GM12801 (cell line): ENCODE measurements around the gene TDRD5.

Source experiments
- TF ChIP-seq, protein P1 (sequence below): IDR thresholded peaks from one replicate; pipeline ENCODE4 v1.5.1; 2011; ENCODE audit warnings: control low read depth; ENCODE audit not compliant: insufficient read length; ENCODE audit errors: extremely low read depth

Gene TDRD5

DNA sequence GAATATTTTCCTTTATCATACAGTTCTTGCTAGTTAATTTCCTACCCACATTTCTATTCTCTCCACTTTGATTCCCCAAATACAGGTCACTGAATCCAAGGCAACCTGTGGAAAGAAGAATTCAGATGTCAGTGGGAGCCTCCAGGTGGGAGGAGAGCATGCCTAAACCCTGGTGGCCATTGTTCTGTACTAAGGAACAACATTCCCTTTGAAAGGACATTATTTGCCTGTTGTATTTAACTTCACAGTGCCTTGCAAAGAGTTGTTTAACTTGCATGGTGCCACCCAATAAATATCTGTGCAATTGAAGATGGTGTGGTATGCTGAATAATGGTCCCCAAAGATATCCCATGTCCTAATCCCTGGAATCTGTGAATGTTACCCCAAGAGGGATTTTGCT lies 37.2 kb upstream of the TDRD5 start:
- TF ChIP-seq, protein P1, sequence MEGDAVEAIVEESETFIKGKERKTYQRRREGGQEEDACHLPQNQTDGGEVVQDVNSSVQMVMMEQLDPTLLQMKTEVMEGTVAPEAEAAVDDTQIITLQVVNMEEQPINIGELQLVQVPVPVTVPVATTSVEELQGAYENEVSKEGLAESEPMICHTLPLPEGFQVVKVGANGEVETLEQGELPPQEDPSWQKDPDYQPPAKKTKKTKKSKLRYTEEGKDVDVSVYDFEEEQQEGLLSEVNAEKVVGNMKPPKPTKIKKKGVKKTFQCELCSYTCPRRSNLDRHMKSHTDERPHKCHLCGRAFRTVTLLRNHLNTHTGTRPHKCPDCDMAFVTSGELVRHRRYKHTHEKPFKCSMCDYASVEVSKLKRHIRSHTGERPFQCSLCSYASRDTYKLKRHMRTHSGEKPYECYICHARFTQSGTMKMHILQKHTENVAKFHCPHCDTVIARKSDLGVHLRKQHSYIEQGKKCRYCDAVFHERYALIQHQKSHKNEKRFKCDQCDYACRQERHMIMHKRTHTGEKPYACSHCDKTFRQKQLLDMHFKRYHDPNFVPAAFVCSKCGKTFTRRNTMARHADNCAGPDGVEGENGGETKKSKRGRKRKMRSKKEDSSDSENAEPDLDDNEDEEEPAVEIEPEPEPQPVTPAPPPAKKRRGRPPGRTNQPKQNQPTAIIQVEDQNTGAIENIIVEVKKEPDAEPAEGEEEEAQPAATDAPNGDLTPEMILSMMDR = no peak

DNA sequence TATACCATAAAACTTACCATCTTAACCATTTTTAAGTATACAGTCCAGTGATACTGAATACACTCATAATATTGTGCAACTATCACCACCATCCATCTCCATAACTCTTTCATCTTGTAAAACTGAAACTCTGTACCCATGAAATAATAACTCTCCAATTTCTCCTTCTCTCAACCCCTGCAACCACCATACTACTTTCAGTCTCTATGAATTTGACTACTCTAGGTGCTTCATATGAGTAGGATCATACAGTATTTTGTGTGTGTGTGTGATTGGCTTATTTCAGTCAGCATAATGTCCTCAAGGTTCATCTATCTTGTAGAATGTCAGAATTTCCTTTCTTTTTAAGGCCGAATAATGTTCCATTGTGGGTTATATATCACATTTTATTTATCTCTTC lies 33.6 kb upstream of the TDRD5 start:
- TF ChIP-seq, protein P1 = no peak

DNA sequence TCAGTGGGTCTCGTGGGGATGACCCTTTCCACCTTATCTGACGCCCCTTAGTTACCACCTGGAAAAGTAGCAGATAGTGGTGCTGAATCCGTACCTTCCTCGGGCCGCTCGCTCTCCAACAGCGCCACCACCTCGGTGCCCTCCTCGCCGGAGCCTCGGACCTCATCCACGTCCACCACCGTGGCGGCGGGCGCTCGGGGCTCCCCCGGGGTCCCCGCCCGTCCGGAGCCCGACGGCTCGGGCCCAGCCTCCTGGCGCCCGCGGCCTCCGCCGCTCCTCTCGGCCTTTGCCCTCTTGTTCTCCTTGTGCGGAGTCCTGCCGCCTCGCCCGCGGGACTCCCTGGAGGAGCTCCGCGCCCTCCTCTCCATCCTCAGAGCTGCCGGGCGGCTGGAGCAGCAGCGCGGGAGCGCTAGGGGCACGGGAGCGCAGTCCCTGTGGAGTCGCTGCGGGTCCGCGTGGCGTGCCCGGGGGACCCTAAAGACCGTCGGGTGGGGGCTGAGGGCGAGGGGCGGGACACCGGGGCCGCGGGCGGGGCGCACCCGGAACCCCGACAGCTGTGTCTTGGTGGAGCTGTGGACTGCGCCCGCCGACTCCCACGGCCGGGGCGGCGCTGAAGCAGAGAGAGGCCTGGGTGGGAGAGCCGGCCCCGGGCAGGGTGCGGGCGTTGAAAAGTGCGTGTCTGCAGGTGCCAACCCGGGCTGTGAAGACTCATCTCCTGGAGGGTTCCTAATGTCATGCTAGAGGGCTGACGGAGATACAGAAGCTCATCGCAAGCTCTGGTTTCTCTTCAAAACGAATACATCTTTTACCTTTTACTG lies 15.9 kb upstream of the TDRD5 start, which contains the start of gene NPHS2:
NPHS2 (minus strand) TSS at position 452 of the 818 bp plus-strand sequence; CDS start at position 368, 84 bp downstream.
- TF ChIP-seq, protein P1 = no peak

DNA sequence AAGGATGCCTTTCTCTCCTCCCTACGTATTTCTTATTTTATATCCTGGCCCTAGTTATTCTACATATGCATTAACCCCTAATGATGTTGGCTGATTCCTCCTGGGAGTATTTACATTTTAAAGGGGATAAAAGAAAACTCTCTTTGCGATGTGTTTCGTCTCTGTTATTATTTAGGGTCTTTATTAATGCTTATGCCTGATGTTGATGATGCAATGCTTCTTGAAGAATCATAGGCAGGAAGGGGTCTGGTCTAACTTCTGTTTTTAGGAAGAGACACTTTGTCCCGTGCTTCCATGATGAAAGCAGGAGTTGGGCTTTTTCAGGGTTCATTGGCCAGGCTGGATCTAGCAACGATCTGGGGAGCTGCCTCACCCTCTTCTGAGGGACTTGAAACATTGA lies 15.1 kb upstream of the TDRD5 start:
- TF ChIP-seq, protein P1 = no peak

DNA sequence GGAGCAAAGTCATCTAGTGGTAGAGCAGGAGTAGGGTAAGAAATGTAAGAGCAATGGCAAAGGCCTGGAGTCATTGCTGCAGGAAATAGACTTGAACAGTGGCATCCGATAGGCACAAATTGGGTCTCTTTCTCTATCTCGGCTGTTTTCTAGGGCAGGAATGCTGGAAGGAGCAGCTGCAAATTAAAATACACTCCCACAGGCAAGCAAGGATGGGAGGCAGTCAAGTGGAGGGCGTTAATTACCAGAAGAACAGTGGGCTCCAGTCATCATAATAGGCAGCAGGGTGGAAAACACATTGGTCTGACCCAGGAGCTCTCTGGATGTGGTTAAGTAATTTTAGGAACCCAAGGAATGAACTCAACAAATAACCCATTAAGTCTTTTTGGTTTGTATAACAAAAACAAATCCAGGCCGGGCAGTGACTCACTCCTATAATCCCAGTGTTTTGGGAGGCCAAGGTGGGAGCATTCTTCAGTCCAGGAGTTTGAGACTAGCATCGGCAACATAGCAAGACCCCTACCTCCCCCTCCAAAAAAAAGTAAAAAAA lies 7.8 kb upstream of the TDRD5 start:
- TF ChIP-seq, protein P1 = no peak

DNA sequence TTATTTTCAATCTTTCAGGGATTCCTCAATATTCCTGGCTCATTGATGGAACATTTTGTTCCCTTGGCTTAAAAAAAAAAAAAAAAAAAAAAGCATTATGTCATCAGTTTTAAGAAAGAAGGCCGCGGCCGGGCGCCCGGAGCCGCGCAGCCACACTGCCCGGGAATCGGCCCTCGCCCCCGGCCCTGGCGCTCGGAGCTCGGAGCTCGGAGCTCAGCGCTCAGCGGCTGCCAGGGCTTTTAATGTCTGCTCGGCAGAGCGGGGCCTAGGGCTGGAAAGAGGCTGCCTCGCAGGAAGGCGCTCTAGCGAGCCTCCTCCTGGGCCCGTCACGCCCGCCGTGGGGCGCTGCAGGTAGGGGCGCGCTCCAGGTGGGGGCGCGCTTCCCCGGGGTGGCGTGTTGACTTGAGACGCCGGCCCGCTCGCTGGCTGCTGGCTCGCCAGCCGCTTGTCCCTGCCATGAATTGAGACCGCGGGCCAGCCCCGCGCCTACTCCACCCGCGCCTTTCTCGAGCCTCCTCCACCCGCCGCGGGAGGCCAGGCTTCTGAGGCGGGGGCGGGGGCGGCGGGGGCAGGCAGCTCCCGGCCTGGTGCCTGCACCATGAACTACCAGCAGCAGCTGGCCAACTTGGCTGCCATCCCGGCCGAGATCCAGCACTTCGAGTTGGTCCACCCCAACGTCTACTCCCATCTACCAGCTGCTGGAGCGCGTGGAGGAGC lies 5.4 kb upstream of the TDRD5 start:
- TF ChIP-seq, protein P1 = no peak

DNA sequence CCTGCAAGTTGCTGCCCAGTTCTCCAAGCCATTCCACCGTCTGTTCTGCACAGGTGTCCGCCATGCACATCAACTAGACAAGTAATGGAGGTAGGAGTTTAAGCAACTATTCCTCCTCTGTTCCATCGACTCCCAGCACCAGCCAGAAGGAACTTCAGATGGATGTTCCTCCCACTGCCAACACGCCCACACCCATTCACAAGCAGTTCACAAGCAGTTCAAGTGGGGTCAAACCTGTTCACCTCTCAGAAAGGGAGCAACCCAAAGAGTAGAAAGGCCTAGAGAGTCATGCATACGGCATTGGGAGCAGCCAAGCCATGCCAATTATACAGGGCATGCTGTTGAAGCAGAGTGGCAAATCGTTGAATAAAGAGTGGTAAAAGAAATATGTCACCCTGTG lies 4.3 kb upstream of the TDRD5 start:
- TF ChIP-seq, protein P1 = no peak
